ENCODE measurements around the gene SLC26A5. TPM values are rescaled to one million over a fixed set of nuclear protein-coding genes. Genes with fewer than 3 reads are reported as not detected.
A peak's percentile ranks its signal among the peaks of the same experiment; 100 is the strongest.

The SLC26A5 gene
- total RNA-seq, 8 experiments from 2014 or later, result 0.13 to 1.6 (median 0.62) TPM; not detected in 4

GRCh38 chr7:103349805-103350204 is 96.2 kb downstream of the SLC26A5 start:
- in situ Hi-C loops (cut with MboI; ENCODE audit: low pct_unique_long_range_greater_than_20kb in 2 of 9, low sequenced_read_pairs in 9 of 9, unreplicated experiment in 9 of 9), result no loop called here
- Histone ChIP-seq H3K27ac (no peak overlapping the region), H3K4me1 (replicated peaks in 1 of 2) (peaks cover 9 to 27% of the 10 kb centered on the region in 2 donors), H3K4me3 (no peak overlapping the region)
- no peak for ATAC-seq (replicated peaks in 6 of 8)
- WGBS, 10 experiments, result 57 to 100% (median 81%) methylated on average over 1 of the region's 1 CpG; no CpG with 5 or more reads in 1 of the 10 experiments

- Histone ChIP-seq H3K27ac (no peak overlapping the region), H3K4me1 (replicated peaks in 1 of 2) (peaks cover 9 to 27% of the 10 kb centered on the region in 2 donors), H3K4me3 (peak overlapping the region; percentile 64 to 98 (median 93))
- no peak for ATAC-seq (replicated peaks in 6 of 8)
- in situ Hi-C loops (cut with MboI; ENCODE audit: low pct_unique_long_range_greater_than_20kb in 2 of 9, low sequenced_read_pairs in 9 of 9, unreplicated experiment in 9 of 9), result no loop called here
- WGBS, 10 experiments, result 6 to 83% (median 57%) methylated on average over 2 of the region's 2 CpGs; no CpG with 5 or more reads in 1 of the 10 experiments
Observed at GRCh38 chr7:103348959-103349358, 97.0 kb downstream of the SLC26A5 start.

- WGBS, 10 experiments, result 0 to 47% (median 21%) methylated on average over 1 to 13 of the region's 13 CpGs
- peak overlapping the region; percentile 64 to 98 (median 93) for H3K4me3 ChIP-seq
Observed at GRCh38 chr7:103348452-103348851, 97.6 kb downstream of the SLC26A5 start.

GRCh38 chr7:103347507-103348267 is 98.3 kb downstream of the SLC26A5 start, which contains the start of gene PSMC2:
Gene PSMC2 (plus strand): TSS chr7:103347643. CDS start chr7:103347712, 69 bp downstream.
- Histone ChIP-seq H3K4me3 (peak within 1 kb of the TSS; percentile 64 to 98 (median 93)), H3K27ac (peak within 1 kb of the TSS; percentile 91 to 93), H3K4me1 (replicated peaks in 1 of 2) (peaks cover 12 to 37% of the 10 kb centered on the region in 2 donors)
- in situ Hi-C loops (cut with MboI; ENCODE audit: low pct_unique_long_range_greater_than_20kb in 2 of 9, low sequenced_read_pairs in 9 of 9, unreplicated experiment in 9 of 9), result no loop called here
- 0 to 20% (median 1%) methylated on average over 1 to 17 of the region's 25 CpGs for WGBS, 10 experiments
- ATAC-seq (replicated peaks in 6 of 8), result peak; percentile 72 to 86 (median 80)

More at GRCh38 chr7:103348452-103348851, 97.6 kb downstream of the SLC26A5 start:
- Histone ChIP-seq H3K4me1 (replicated peaks in 1 of 2) (peaks cover 9 to 29% of the 10 kb centered on the region in 2 donors), H3K27ac (no peak overlapping the region)
- in situ Hi-C loops (cut with MboI; ENCODE audit: low pct_unique_long_range_greater_than_20kb in 2 of 9, low sequenced_read_pairs in 9 of 9, unreplicated experiment in 9 of 9), result no loop called here
- no peak for ATAC-seq (replicated peaks in 6 of 8)

- no peak for ATAC-seq (replicated peaks in 6 of 8)
- 55 to 100% (median 96%) methylated on average over 2 to 5 of the region's 5 CpGs; no CpG with 5 or more reads in 1 of the 10 experiments for WGBS, 10 experiments
Observed at GRCh38 chr7:103346396-103346795, 99.6 kb downstream of the SLC26A5 start.

GRCh38 chr7:103344453-103345149 is 101.4 kb downstream of the SLC26A5 start, which contains the start of gene DNAJC2:
Gene DNAJC2 (minus strand): TSS chr7:103344767. CDS start chr7:103344622, 145 bp downstream.
- H3K4me3 ChIP-seq, result peak within 1 kb of the TSS; percentile 63 to 98 (median 78)
- ATAC-seq (replicated peaks in 6 of 8), result peak; percentile 78 to 94 (median 90)
- H3K4me1 ChIP-seq (replicated peaks in 1 of 2), result peaks cover 12 to 29% of the 10 kb centered on the region in 2 donors
- in situ Hi-C loops (cut with MboI; ENCODE audit: low pct_unique_long_range_greater_than_20kb in 2 of 9, low sequenced_read_pairs in 9 of 9, unreplicated experiment in 9 of 9), result no loop called here
- 13 to 85% (median 34%) methylated on average over 3 to 33 of the region's 43 CpGs; no CpG with 5 or more reads in 2 of the 10 experiments for WGBS, 10 experiments
- H3K27ac ChIP-seq, result peak within 1 kb of the TSS; percentile 70 to 91

More at GRCh38 chr7:103346396-103346795, 99.6 kb downstream of the SLC26A5 start:
- H3K4me3 ChIP-seq, result no peak overlapping the region
- no peak overlapping the region for H3K27ac ChIP-seq
- peaks cover 12 to 34% of the 10 kb centered on the region in 2 donors for H3K4me1 ChIP-seq (replicated peaks in 1 of 2)
- in situ Hi-C loops (cut with MboI; ENCODE audit: low pct_unique_long_range_greater_than_20kb in 2 of 9, low sequenced_read_pairs in 9 of 9, unreplicated experiment in 9 of 9), result no loop called here

GRCh38 chr7:103343758-103344452 is 102.1 kb downstream of the SLC26A5 start:
- Histone ChIP-seq H3K27ac (peak overlapping the region; percentile 70 to 91), H3K4me3 (peak overlapping the region; percentile 63 to 98 (median 78)), H3K4me1 (replicated peaks in 1 of 2) (peaks cover 12 to 22% of the 10 kb centered on the region in 2 donors)
- peak in 2 of 8 experiments; percentile 38 to 40 for ATAC-seq (replicated peaks in 6 of 8)
- in situ Hi-C loops (cut with MboI; ENCODE audit: low pct_unique_long_range_greater_than_20kb in 2 of 9, low sequenced_read_pairs in 9 of 9, unreplicated experiment in 9 of 9), result no loop called here
- 0 to 6% (median 0%) methylated on average over 1 to 24 of the region's 26 CpGs; no CpG with 5 or more reads in 2 of the 10 experiments for WGBS, 10 experiments

- Histone ChIP-seq H3K27ac (no peak overlapping the region), H3K4me3 (peak overlapping the region; percentile 63 to 98 (median 78)), H3K4me1 (replicated peaks in 1 of 2) (peaks cover 7 to 17% of the 10 kb centered on the region in 2 donors)
- in situ Hi-C loops (cut with MboI; ENCODE audit: low pct_unique_long_range_greater_than_20kb in 2 of 9, low sequenced_read_pairs in 9 of 9, unreplicated experiment in 9 of 9), result no loop called here
- ATAC-seq (replicated peaks in 6 of 8), result no peak
Observed at GRCh38 chr7:103343332-103343731, 102.7 kb downstream of the SLC26A5 start.

GRCh38 chr7:103341466-103341865 is 104.5 kb downstream of the SLC26A5 start:
- ATAC-seq (replicated peaks in 6 of 8), result no peak
- WGBS, 10 experiments, result 71 to 100% (median 95%) methylated on average over 1 to 2 of the region's 2 CpGs
- no peak overlapping the region for H3K4me3 ChIP-seq
- in situ Hi-C loops (cut with MboI; ENCODE audit: low pct_unique_long_range_greater_than_20kb in 2 of 9, low sequenced_read_pairs in 9 of 9, unreplicated experiment in 9 of 9), result no loop called here
- H3K4me1 ChIP-seq (replicated peaks in 1 of 2), result peaks cover 3 to 10% of the 10 kb centered on the region in 2 donors
- H3K27ac ChIP-seq, result no peak overlapping the region

- in situ Hi-C loops (cut with MboI; ENCODE audit: low pct_unique_long_range_greater_than_20kb in 2 of 9, low sequenced_read_pairs in 9 of 9, unreplicated experiment in 9 of 9), result no loop called here
- 80 to 100% (median 96%) methylated on average over 1 to 2 of the region's 2 CpGs; no CpG with 5 or more reads in 6 of the 10 experiments for WGBS, 10 experiments
- no peak for ATAC-seq (replicated peaks in 6 of 8)
Observed at GRCh38 chr7:103338864-103339263, 107.1 kb downstream of the SLC26A5 start.

GRCh38 chr7:103336761-103337160 is 109.2 kb downstream of the SLC26A5 start:
- Histone ChIP-seq H3K27ac (no peak overlapping the region), H3K4me1 (replicated peaks in 1 of 2) (no peaks in the 10 kb centered on the region), H3K4me3 (no peak overlapping the region)
- ATAC-seq (replicated peaks in 6 of 8), result no peak
- in situ Hi-C loops (cut with MboI; ENCODE audit: low pct_unique_long_range_greater_than_20kb in 2 of 9, low sequenced_read_pairs in 9 of 9, unreplicated experiment in 9 of 9), result no loop called here
- WGBS, 10 experiments, result 80 to 100% (median 100%) methylated on average over 1 to 2 of the region's 2 CpGs

More at GRCh38 chr7:103338864-103339263, 107.1 kb downstream of the SLC26A5 start:
- no peak overlapping the region for H3K4me3 ChIP-seq
- H3K4me1 ChIP-seq (replicated peaks in 1 of 2), result peaks cover 3 to 10% of the 10 kb centered on the region in 2 donors
- no peak overlapping the region for H3K27ac ChIP-seq

- in situ Hi-C loops (cut with MboI; ENCODE audit: low pct_unique_long_range_greater_than_20kb in 2 of 9, low sequenced_read_pairs in 9 of 9, unreplicated experiment in 9 of 9), result no loop called here
- H3K4me1 ChIP-seq (replicated peaks in 1 of 2), result no peaks in the 10 kb centered on the region
- no peak overlapping the region for H3K4me3 ChIP-seq
- no peak overlapping the region for H3K27ac ChIP-seq
- 77 to 100% (median 97%) methylated on average over 2 to 8 of the region's 8 CpGs for WGBS, 10 experiments
- ATAC-seq (replicated peaks in 6 of 8), result no peak
Observed at GRCh38 chr7:103325744-103326143, 120.3 kb downstream of the SLC26A5 start.

All from motor neuron (in vitro differentiated cells).